ENCODE data around the gene PANX2.
A peak's percentile ranks its signal among the peaks of the same experiment; 100 is the strongest.
"Not testable (repeated sequence)": the region's sequence is repeated elsewhere in the genome, so short reads cannot be mapped to it uniquely, and the experiment has no call there.

PANX2 gene

DNA sequence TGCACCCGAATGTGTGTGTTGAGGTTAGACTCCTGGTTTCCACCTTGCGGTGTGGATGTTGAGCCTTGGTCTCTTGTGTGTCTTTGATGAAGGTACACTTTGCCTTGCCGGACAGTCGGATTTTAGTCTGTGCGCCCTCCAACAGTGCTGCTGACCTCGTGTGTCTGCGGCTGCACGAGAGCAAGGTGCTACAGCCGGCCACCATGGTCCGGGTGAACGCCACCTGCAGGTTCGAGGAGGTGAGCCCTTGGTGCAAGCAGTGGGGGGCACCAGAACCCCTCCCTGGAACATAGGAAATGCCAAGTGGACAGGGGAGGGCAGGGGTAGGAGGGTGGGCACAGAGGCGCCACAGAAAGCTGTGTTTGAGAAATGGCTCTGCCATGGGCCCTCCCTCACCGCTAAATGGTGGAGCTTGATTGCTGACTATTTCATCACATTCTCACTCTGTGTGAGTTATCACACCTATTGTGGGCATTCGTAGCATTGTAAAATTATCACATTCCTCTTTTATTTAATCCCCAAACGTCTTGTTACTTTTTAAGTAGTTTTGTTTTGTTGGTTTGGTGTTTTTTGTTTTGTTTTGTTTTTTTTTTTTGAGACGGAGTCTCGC, 26.4 kb upstream of the PANX2 start:
- no peak for DNase-seq (ENCODE audit: low read depth, low spot score)
- Histone ChIP-seq H3K36me3 (ENCODE audit: insufficient read depth, low read length) (no peaks in the 10 kb centered on the region), H3K4me3 (no peak overlapping the region), H3K9ac (ENCODE audit: insufficient read length) (no peak overlapping the region), H3K9me3 (ENCODE audit: low read depth, low read length) (no peaks in the 10 kb centered on the region), H3K27ac (no peak overlapping the region)
- TF ChIP-seq POLR2AphosphoS5 (IDR thresholded peaks at IDR 0.05; ENCODE audit: borderline replicate concordance, low read depth, low read length) = no peak
- TF ChIP-seq EZH2 (IDR thresholded peaks at IDR 0.05) = no peak
- TF ChIP-seq FOXP2 (optimal IDR thresholded peaks at IDR 0.05; ENCODE audit: control extremely low read depth, extremely low read length, insufficient read depth) = no peak

DNA sequence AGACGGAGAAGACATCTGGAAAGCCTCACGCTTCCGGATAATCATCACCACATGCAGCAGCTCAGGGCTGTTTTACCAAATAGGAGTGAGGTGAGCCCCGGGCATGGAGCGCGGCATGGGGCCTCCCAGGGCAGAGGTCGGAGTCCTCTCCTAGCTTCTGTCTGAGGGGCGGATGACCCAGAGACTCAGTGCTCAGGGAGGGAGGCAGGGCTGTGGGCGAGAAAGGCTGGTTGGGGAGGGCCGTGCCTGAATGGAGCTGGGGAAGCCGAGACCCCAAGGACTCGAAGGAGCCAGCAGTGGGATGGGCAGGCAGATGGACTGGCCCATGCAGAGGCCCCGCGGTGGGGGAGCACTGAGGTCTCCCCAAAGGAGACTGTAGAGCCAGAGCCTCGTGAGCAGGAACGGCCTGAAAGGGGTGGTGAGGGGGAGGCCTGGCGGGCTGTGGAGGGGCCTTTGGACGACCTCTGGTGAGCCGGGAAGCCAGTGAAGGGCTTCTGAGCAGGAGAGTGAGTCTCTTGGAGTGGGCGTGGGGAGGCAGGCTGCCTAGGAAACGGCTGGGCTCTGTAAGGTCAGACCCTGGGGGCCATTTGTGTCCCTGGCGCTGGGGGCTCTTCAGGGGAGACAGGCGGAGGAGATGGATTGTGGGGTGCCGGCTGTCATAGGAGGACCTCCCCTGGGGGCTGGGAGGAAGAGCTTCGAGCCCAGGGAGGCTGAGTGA, 24.7 kb upstream of the PANX2 start:
- Histone ChIP-seq H3K36me3 (ENCODE audit: insufficient read depth, low read length) (no peaks in the 10 kb centered on the region), H3K9ac (ENCODE audit: insufficient read length) (no peak overlapping the region), H3K27ac (no peak overlapping the region), H3K9me3 (ENCODE audit: low read depth, low read length) (no peaks in the 10 kb centered on the region), H3K4me3 (no peak overlapping the region)
- DNase-seq (ENCODE audit: low read depth, low spot score) = no peak
- TF ChIP-seq EZH2 (IDR thresholded peaks at IDR 0.05) (no peak), POLR2AphosphoS5 (IDR thresholded peaks at IDR 0.05; ENCODE audit: borderline replicate concordance, low read depth, low read length) (no peak), FOXP2 (optimal IDR thresholded peaks at IDR 0.05; ENCODE audit: control extremely low read depth, extremely low read length, insufficient read depth) (no peak)

DNA sequence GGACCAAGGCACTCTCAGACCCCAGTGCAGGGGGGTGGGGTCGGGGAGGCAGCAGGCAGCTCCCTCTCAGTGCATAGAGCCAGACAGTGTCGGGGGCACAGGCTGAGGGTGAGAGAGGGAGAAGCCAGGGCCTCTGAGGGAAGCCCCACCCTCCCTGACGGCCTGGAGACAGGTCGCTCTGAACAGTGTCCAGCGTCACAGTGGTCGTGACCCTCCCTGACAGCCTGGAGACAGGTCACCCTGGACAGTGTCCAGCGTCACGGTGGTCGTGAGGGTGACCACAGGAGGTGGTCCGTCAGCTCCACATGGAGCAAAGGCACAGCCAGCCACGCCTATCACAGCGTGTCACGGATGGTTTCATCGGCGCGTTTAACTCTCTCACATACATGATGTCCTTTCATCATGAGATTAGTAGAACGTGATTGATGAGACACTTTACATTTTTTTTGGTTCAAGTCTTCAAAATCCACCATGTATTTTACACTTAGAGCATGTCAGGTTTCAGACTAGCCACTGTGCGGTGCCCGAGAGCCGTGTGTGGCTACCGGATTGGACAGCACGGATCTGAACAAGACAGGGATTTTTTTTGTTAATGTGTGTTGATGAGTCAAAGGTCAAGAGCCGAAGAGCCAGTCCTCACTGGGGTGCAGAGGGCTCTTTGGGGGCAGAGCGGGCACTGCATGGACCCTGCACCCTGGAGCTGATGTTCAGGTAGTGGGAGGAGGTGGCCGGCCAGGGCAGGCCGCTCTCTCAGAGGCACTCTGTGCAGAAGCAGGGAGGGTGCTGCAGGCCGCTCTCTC, 23.9 kb upstream of the PANX2 start:
- Histone ChIP-seq H3K36me3 (ENCODE audit: insufficient read depth, low read length) (no peaks in the 10 kb centered on the region), H3K9me3 (ENCODE audit: low read depth, low read length) (no peaks in the 10 kb centered on the region), H3K27ac (no peak overlapping the region), H3K9ac (ENCODE audit: insufficient read length) (no peak overlapping the region), H3K4me3 (no peak overlapping the region)
- TF ChIP-seq EZH2 (IDR thresholded peaks at IDR 0.05) (no peak), FOXP2 (optimal IDR thresholded peaks at IDR 0.05; ENCODE audit: control extremely low read depth, extremely low read length, insufficient read depth) (no peak), POLR2AphosphoS5 (IDR thresholded peaks at IDR 0.05; ENCODE audit: borderline replicate concordance, low read depth, low read length) (no peak)
- no peak for DNase-seq (ENCODE audit: low read depth, low spot score)

DNA sequence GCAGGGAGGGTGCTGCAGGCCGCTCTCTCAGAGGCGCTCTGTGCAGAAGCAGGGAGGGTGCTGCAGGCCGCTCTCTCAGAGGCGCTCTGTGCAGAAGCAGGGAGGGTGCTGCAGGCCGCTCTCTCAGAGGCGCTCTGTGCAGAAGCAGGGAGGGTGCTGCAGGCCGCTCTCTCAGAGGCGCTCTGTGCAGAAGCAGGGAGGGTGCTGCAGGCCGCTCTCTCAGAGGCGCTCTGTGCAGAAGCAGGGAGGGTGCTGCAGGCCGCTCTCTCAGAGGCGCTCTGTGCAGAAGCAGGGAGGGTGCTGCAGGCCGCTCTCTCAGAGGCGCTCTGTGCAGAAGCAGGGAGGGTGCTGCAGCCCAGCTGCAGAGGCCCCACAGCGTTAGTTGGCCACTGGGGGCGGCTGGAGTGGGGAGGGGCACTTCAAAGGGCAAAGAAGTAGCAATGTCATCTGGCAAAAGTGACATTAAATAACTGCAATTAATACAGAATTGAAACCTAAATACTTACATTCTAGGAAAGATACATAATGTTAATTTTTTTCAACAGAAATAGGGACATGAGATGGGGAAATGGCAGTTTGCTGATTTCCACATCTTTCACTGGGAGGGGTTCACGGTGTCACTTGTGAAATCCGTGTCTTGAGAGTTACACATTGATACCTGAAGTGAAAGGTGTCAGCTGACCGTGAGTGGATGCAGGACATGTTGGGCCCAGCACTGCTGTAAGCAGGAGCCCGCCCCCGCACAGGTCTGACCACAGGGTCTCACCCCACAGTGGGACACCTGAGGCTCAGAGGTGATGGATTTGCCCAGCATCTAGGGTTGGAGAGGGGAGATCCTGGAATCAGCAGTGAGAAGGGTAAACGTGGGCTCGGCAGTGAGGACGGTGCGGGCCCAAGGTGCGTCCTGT, 23.0 kb upstream of the PANX2 start:
- not testable (repeated sequence) for H3K9me3 ChIP-seq (ENCODE audit: low read depth, low read length); H3K36me3 ChIP-seq (ENCODE audit: insufficient read depth, low read length); H3K9ac ChIP-seq (ENCODE audit: insufficient read length); H3K27ac ChIP-seq; H3K4me3 ChIP-seq; DNase-seq (ENCODE audit: low read depth, low spot score)

GRCh38 chr22:50148166-50148500, 22.4 kb upstream of the PANX2 start:
- Histone ChIP-seq H3K27ac (no peak overlapping the region), H3K36me3 (ENCODE audit: insufficient read depth, low read length) (no peaks in the 10 kb centered on the region), H3K9me3 (ENCODE audit: low read depth, low read length) (no peaks in the 10 kb centered on the region), H3K9ac (ENCODE audit: insufficient read length) (no peak overlapping the region), H3K4me3 (no peak overlapping the region)
- no peak for DNase-seq (ENCODE audit: low read depth, low spot score)
- no peak for TF ChIP-seq EZH2 (IDR thresholded peaks at IDR 0.05)
- no peak for TF ChIP-seq POLR2AphosphoS5 (IDR thresholded peaks at IDR 0.05; ENCODE audit: borderline replicate concordance, low read depth, low read length)
- TF ChIP-seq FOXP2 (optimal IDR thresholded peaks at IDR 0.05; ENCODE audit: control extremely low read depth, extremely low read length, insufficient read depth) = no peak

GRCh38 chr22:50148991-50149721, 21.4 kb upstream of the PANX2 start:
- Histone ChIP-seq H3K4me3 (no peak overlapping the region), H3K27ac (no peak overlapping the region), H3K9ac (ENCODE audit: insufficient read length) (no peak overlapping the region), H3K9me3 (ENCODE audit: low read depth, low read length) (no peaks in the 10 kb centered on the region), H3K36me3 (ENCODE audit: insufficient read depth, low read length) (no peaks in the 10 kb centered on the region)
- peak; percentile 6 for DNase-seq (ENCODE audit: low read depth, low spot score)
- TF ChIP-seq POLR2AphosphoS5 (IDR thresholded peaks at IDR 0.05; ENCODE audit: borderline replicate concordance, low read depth, low read length) (no peak), FOXP2 (optimal IDR thresholded peaks at IDR 0.05; ENCODE audit: control extremely low read depth, extremely low read length, insufficient read depth) (no peak), EZH2 (IDR thresholded peaks at IDR 0.05) (no peak)

DNA sequence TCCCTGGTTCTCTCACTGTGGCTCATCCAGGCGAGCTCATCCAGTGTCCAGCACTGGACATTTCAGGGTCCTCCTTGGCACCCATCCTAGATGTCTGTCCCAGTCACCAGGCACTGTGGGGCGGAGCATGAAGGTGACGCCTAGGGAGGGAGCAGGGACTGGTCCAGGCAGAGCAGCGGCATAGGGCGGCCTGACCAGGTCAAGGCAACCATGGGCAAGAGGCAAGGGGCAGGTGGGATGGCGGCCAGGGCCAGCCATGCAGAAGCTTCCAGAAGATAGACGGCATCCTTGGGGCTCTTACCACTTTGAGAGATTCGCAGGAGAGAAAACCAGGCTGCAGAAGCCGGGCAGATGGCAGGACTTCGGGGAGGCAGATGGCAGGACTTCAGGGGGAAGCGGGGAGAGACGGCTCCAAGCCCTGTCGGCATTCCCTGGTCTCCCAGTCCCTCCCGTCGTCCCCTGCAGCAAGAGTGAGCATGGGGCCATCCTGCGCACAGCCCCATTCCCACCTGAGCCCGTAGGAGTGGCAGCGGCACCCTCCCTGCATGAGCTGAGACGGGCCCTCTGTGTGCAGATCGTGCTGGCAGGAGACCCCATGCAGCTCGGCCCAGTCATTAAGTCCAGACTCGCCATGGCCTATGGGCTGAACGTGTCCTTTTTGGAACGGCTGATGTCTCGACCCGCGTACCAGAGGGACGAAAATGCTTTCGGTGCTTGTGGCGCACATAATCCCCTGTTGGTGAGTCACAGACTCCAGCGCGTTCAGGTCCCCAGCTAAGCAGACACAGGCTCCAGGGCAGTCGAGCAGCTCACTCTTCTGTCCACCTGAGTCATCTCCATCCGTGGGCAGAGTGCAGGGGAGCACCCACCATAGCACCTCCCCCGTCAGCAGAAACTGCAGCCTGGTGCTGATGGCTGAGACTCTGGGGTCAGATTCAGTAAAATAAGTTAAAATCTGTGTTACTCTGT, 20.1 kb upstream of the PANX2 start:
- TF ChIP-seq POLR2AphosphoS5 (IDR thresholded peaks at IDR 0.05; ENCODE audit: borderline replicate concordance, low read depth, low read length) (no peak), EZH2 (IDR thresholded peaks at IDR 0.05) (no peak), FOXP2 (optimal IDR thresholded peaks at IDR 0.05; ENCODE audit: control extremely low read depth, extremely low read length, insufficient read depth) (no peak)
- no peak overlapping the region for H3K27ac ChIP-seq
- no peak for DNase-seq (ENCODE audit: low read depth, low spot score)
- no peaks in the 10 kb centered on the region for H3K36me3 ChIP-seq (ENCODE audit: insufficient read depth, low read length)
- H3K9me3 ChIP-seq (ENCODE audit: low read depth, low read length) = no peaks in the 10 kb centered on the region
- no peak overlapping the region for H3K4me3 ChIP-seq
- H3K9ac ChIP-seq (ENCODE audit: insufficient read length) = no peak overlapping the region

All from SK-N-MC (cell line).